ENCODE data around the gene TRPC6. TPM values are rescaled to one million over a fixed set of nuclear protein-coding genes. Genes with fewer than 3 reads are reported as not detected.

The TRPC6 gene
- total RNA-seq, 1 donor from 2014 or later, result 0.05 TPM

DNA sequence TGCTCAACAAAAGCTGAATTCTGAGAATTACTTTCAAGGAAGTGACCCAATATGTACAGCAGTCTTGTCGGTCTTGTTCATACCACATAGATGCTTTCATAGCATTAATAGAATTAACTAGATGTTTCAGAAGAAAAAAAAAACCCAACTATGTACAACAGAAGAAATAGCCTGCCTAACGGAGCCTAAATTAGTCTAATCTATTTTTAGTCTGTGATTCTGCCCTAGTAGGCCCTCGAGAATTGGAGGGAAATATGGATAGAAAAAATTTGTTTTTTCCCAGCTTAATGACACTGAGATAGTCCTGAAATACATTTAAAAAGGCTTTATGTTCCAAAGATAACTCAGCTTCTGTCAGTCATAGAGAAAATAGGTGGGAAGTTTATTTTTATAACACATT, 17.1 kb upstream of the TRPC6 start:
- Mint-ChIP-seq H3K27me3 (no peaks in the 10 kb centered on the region), H3K36me3 (ENCODE audit: insufficient read depth) (no peaks in the 10 kb centered on the region), H3K4me3 (ENCODE audit: low read depth) (no peak overlapping the region), H3K27ac (no peak overlapping the region), H3K9me3 (ENCODE audit: low read depth) (no peaks in the 10 kb centered on the region), H3K4me1 (ENCODE audit: low read depth) (no peaks in the 10 kb centered on the region)
- TF ChIP-seq, protein P1, sequence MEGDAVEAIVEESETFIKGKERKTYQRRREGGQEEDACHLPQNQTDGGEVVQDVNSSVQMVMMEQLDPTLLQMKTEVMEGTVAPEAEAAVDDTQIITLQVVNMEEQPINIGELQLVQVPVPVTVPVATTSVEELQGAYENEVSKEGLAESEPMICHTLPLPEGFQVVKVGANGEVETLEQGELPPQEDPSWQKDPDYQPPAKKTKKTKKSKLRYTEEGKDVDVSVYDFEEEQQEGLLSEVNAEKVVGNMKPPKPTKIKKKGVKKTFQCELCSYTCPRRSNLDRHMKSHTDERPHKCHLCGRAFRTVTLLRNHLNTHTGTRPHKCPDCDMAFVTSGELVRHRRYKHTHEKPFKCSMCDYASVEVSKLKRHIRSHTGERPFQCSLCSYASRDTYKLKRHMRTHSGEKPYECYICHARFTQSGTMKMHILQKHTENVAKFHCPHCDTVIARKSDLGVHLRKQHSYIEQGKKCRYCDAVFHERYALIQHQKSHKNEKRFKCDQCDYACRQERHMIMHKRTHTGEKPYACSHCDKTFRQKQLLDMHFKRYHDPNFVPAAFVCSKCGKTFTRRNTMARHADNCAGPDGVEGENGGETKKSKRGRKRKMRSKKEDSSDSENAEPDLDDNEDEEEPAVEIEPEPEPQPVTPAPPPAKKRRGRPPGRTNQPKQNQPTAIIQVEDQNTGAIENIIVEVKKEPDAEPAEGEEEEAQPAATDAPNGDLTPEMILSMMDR (IDR thresholded peaks at IDR 0.05; ENCODE audit: unreplicated experiment), result no peak
- no peak for DNase-seq (ENCODE audit: low spot score, unreplicated experiment)

GRCh38 chr11:101586965-101587364, 3.2 kb upstream of the TRPC6 start:
- H3K27ac Mint-ChIP-seq, result no peak overlapping the region
- TF ChIP-seq, protein P1 (IDR thresholded peaks at IDR 0.05; ENCODE audit: unreplicated experiment), result no peak
- no peaks in the 10 kb centered on the region for H3K36me3 Mint-ChIP-seq (ENCODE audit: insufficient read depth)
- no peak for DNase-seq (ENCODE audit: low spot score, unreplicated experiment)
- H3K27me3 Mint-ChIP-seq, result peaks cover 44% of the 10 kb centered on the region
- H3K4me3 Mint-ChIP-seq (ENCODE audit: low read depth), result no peak overlapping the region
- H3K9me3 Mint-ChIP-seq (ENCODE audit: low read depth), result no peaks in the 10 kb centered on the region
- H3K4me1 Mint-ChIP-seq (ENCODE audit: low read depth), result peaks cover 17% of the 10 kb centered on the region

DNA sequence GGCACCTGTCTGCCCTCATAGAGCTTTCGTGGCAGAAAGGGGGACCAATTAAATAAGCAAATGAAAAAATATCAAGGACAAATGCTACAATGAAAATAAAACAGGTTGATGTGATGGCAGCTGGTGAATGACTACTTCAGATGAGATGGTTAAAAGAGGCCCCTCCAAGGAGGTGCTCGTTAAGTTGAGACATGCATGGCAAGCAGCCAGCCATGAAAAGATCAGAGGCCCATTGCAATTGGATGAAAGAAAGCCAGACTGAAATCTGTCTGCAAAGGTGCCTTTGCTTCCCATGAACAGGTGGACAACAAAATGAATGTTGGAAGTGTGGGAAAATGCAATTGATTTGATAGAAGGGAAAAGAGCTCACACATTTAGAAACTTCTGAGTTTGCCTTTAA, 848 bp upstream of the TRPC6 start:
- H3K4me1 Mint-ChIP-seq (ENCODE audit: low read depth), result peaks cover 17% of the 10 kb centered on the region
- peaks cover 53% of the 10 kb centered on the region for H3K27me3 Mint-ChIP-seq
- no peak for DNase-seq (ENCODE audit: low spot score, unreplicated experiment)
- no peak overlapping the region for H3K4me3 Mint-ChIP-seq (ENCODE audit: low read depth)
- no peak overlapping the region for H3K27ac Mint-ChIP-seq
- H3K9me3 Mint-ChIP-seq (ENCODE audit: low read depth), result peaks cover 2% of the 10 kb centered on the region
- TF ChIP-seq, protein P1 (IDR thresholded peaks at IDR 0.05; ENCODE audit: unreplicated experiment), result no peak
- no peaks in the 10 kb centered on the region for H3K36me3 Mint-ChIP-seq (ENCODE audit: insufficient read depth)

- peaks cover 17% of the 10 kb centered on the region for H3K4me1 Mint-ChIP-seq (ENCODE audit: low read depth)
- TF ChIP-seq, protein P1 (IDR thresholded peaks at IDR 0.05; ENCODE audit: unreplicated experiment), result no peak
- DNase-seq (ENCODE audit: low spot score, unreplicated experiment), result no peak
- peaks cover 55% of the 10 kb centered on the region for H3K27me3 Mint-ChIP-seq
- no peaks in the 10 kb centered on the region for H3K36me3 Mint-ChIP-seq (ENCODE audit: insufficient read depth)
- no peak overlapping the region for H3K27ac Mint-ChIP-seq
- H3K4me3 Mint-ChIP-seq (ENCODE audit: low read depth), result peak overlapping the region; percentile 68
- H3K9me3 Mint-ChIP-seq (ENCODE audit: low read depth), result peaks cover 6% of the 10 kb centered on the region
These were observed 315 bp upstream of the TRPC6 start for GRCh38 chr11:101584129-101584515.

DNA sequence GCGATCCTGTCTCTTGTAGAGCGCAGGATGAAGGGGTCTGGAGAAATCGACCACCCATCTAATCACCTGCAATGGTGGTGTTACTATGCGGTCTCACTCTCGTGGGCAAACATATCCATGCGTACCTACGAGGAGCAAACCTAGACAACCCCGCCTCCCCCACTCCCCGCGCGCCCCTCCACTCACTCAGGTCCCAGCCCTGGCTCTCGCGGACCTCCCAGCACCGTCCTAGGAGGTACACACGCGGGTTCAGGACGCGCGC, 887 bp downstream of the TRPC6 start:
- TF ChIP-seq, protein P1 (IDR thresholded peaks at IDR 0.05; ENCODE audit: unreplicated experiment), result no peak
- Mint-ChIP-seq H3K4me1 (ENCODE audit: low read depth) (peaks cover 17% of the 10 kb centered on the region), H3K27me3 (peaks cover 55% of the 10 kb centered on the region), H3K4me3 (ENCODE audit: low read depth) (peak overlapping the region; percentile 72), H3K27ac (no peak overlapping the region), H3K9me3 (ENCODE audit: low read depth) (peaks cover 6% of the 10 kb centered on the region), H3K36me3 (ENCODE audit: insufficient read depth) (no peaks in the 10 kb centered on the region)
- DNase-seq (ENCODE audit: low spot score, unreplicated experiment), result no peak
